ENCODE data around the gene TFF1. TPM values are rescaled to one million over a fixed set of nuclear protein-coding genes. Genes with fewer than 3 reads are reported as not detected.
A peak's percentile ranks its signal among the peaks of the same experiment; 100 is the strongest.

The TFF1 gene
- total RNA-seq, 3 donors from 2014 or later: 6.0 to 206 (median 60.1) TPM

DNA sequence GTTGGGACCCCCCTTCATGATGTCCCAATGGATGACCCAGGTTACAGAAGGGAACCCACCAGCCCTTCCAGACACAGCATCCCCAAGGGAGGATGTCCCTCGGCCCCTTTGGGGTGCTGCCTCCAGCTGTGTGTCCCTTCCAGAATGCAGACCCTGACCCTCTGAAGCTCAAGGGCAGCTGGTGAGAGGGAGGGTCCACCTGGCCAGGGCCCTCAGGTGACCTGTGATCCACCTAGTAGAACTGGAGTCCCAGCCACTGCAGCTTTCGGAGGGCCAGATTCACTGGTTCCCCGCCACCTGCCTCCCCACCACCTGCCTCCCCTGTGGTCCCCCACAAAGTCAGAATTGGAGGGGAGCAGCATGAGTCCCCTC, 9.6 kb upstream of the TFF1 start:
- Histone ChIP-seq H3K4me3 (no peak overlapping the region), H3K36me3 (ENCODE audit: low read depth) (no peaks in the 10 kb centered on the region), H3K9me3 (no peaks in the 10 kb centered on the region), H3K4me1 (ENCODE audit: low read depth) (peaks cover 4% of the 10 kb centered on the region)
- intact Hi-C loops (cut with DNase I, micrococcal nuclease): no loop called here
- ATAC-seq (peak; percentile 2), DNase-seq (no peak)
- no peak for TF ChIP-seq CTCF (IDR thresholded peaks at IDR 0.05)

GRCh38 chr21:42375506-42375905, 9.2 kb upstream of the TFF1 start:
- intact Hi-C loops (cut with DNase I, micrococcal nuclease): no loop called here
- H3K4me3 ChIP-seq: no peak overlapping the region

DNA sequence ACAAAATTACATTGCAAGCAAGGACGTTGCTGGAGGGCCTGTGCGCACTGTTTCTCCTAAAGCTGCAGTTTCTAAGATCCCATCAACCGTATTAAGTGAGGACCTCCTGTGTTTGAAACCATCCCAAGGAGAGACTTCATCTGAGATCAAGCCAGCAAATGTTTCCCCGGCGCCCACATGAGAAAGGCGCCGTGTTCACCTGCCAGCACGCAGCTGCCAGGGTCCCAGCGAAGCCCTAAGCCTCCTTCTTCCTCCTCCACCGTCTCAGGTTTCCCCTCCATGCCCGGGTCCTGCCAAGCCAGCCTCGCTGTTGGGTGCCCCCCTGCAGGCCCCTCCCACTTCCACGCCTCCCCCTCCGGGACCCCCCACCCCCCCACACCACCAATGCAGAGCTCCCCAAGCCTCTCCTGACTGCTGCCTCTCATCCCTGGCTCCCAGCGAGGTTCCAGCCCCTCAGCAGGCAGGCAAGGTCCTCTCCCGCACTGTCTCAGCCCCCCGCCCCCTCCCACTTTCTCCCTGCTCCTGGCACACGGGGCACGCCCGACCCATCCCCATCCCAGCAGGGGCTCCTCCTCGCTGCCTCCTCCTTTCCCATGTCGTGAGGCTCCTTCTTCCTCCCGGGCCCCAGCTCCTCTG, 8.6 kb upstream of the TFF1 start:
- H3K4me1 ChIP-seq (ENCODE audit: low read depth): peaks cover 4% of the 10 kb centered on the region
- H3K4me3 ChIP-seq: no peak overlapping the region
- no peak for TF ChIP-seq CTCF (IDR thresholded peaks at IDR 0.05)
- intact Hi-C loops (cut with DNase I, micrococcal nuclease): no loop called here
- ATAC-seq (no peak), DNase-seq (peak in 1 of 3 donors; percentile 38)
- H3K9me3 ChIP-seq: no peaks in the 10 kb centered on the region
- H3K36me3 ChIP-seq (ENCODE audit: low read depth): no peaks in the 10 kb centered on the region

More at GRCh38 chr21:42375506-42375905, 9.2 kb upstream of the TFF1 start:
- H3K36me3 ChIP-seq (ENCODE audit: low read depth): no peaks in the 10 kb centered on the region
- no peak for TF ChIP-seq CTCF (IDR thresholded peaks at IDR 0.05)
- DNase-seq (peak; percentile 75 to 79 (median 77)), ATAC-seq (peak; percentile 82)
- no peaks in the 10 kb centered on the region for H3K9me3 ChIP-seq
- peaks cover 4% of the 10 kb centered on the region for H3K4me1 ChIP-seq (ENCODE audit: low read depth)

GRCh38 chr21:42374457-42374856, 8.1 kb upstream of the TFF1 start:
- intact Hi-C loops (cut with DNase I, micrococcal nuclease): no loop called here
- TF ChIP-seq CTCF (IDR thresholded peaks at IDR 0.05): no peak
- Histone ChIP-seq H3K4me1 (ENCODE audit: low read depth) (peaks cover 4% of the 10 kb centered on the region), H3K9me3 (no peaks in the 10 kb centered on the region), H3K36me3 (ENCODE audit: low read depth) (no peaks in the 10 kb centered on the region), H3K4me3 (no peak overlapping the region)
- peak in 1 of 3 donors; percentile 8 for DNase-seq
- no peak for ATAC-seq

DNA sequence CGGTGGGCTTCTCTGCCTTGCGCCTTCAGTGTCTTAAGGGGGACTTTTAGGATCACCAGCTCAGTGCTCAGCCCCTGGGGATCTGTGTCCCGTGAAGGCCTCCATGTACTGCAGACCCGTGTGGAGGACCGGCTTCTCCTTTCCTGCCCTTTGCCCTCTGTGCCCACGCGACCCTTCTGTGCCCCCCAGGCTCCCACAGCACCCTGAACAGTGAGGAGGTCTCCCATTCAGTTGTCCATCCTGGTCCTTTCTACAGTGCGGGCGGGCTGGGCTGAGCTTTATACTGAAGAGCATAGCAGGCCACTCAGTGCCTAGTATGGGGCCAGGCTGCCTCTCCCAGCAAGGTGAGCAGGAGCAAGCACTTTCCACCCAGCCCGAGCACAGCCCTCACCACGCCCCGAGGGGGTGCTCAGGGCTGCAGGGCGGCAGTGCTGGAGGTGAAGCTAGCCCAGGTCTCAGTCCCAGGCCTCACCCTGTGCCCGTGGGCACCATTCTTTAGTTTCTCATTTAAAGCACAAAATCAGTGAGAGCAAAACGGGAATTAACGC, 7.6 kb upstream of the TFF1 start:
- no peak for TF ChIP-seq CTCF (IDR thresholded peaks at IDR 0.05)
- ATAC-seq (no peak), DNase-seq (peak in 2 of 3 donors; percentile 36 to 40)
- Histone ChIP-seq H3K4me3 (no peak overlapping the region), H3K4me1 (ENCODE audit: low read depth) (peaks cover 4% of the 10 kb centered on the region), H3K9me3 (no peaks in the 10 kb centered on the region), H3K36me3 (ENCODE audit: low read depth) (no peaks in the 10 kb centered on the region)
- intact Hi-C loops (cut with DNase I, micrococcal nuclease): no loop called here

All from mucosa of descending colon (tissue), 3 donors.